Measurements from ENCODE around the gene CD40LG. TPM values are rescaled to one million over a fixed set of nuclear protein-coding genes. Genes with fewer than 3 reads are reported as not detected.

CD40LG gene
- total RNA-seq, 1 donor from 2014 or later = not detected

DNA sequence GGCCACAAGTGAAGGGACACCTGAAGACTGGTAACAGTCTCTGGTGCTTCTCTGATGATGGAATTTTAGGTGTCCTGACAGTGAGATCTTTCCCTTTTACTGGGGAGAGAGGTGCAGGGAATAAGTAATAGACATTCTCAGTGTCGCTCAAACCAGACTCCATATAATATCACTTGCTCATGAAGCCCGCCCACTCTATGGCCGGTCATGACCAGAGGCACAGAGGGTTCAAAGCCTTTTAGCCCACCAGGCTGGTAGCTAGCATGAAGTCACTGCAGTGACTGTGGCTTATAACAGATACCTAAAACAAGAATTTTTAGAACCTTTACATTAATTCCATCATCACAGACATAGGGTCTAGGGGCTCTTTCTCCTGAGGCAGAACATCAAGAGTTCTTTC, 2.9 kb downstream of the CD40LG start:
- Histone ChIP-seq H3K36me3 (ENCODE audit: control insufficient read depth, insufficient read depth, low read length) (no peaks in the 10 kb centered on the region), H3K4me3 (ENCODE audit: low read depth, low read length) (no peak overlapping the region), H3K27me3 (ENCODE audit: control insufficient read depth, insufficient read depth, low read length) (no peaks in the 10 kb centered on the region)
- DNase-seq (ENCODE audit: low read depth) = no peak
- TF ChIP-seq, protein P1, sequence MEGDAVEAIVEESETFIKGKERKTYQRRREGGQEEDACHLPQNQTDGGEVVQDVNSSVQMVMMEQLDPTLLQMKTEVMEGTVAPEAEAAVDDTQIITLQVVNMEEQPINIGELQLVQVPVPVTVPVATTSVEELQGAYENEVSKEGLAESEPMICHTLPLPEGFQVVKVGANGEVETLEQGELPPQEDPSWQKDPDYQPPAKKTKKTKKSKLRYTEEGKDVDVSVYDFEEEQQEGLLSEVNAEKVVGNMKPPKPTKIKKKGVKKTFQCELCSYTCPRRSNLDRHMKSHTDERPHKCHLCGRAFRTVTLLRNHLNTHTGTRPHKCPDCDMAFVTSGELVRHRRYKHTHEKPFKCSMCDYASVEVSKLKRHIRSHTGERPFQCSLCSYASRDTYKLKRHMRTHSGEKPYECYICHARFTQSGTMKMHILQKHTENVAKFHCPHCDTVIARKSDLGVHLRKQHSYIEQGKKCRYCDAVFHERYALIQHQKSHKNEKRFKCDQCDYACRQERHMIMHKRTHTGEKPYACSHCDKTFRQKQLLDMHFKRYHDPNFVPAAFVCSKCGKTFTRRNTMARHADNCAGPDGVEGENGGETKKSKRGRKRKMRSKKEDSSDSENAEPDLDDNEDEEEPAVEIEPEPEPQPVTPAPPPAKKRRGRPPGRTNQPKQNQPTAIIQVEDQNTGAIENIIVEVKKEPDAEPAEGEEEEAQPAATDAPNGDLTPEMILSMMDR (IDR thresholded peaks at IDR 0.05; ENCODE audit: insufficient read depth, low read length, poor library complexity, severe bottlenecking) = no peak

DNA sequence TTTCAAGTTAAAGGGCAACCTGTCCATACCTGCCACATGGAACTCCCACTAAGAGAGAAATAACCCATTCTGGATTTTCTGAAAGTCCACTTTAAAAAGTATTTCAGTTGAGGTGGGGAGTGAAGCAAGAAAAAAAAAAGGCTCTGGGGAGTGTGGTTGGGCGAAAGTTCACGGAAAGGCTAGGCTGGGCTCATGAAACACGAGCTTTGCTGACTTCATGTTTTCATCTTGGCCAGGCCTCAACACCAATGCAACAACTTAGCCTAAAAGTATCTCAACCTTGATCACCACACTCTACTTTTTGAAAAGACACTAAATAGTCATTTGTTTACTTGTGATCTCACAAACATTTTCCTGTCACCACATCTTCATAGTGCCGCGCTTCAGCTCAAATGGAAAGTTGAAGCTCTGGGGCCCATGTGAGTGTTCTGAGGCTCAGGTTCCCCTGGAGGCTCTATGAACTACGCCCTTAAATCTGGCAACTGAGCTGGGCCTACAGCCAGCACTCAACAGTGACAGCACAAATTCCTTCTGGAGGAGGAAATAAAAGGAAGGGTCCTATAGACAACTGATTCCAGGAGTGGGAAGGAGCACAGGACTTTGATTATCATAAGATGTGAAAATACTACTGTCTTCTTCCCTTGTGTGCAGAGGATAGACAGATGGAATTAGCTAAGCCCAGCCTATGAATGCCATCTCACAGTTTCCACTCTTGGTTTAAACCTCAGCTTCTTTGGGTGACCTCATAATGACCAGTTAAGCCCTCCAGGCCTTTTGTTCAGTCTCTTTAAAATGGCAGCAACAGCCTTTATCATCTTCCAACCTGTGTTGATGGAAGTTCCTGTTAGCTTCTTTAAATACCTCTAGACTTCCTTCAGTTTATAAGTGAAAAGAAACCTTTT, 5.1 kb downstream of the CD40LG start:
- Histone ChIP-seq H3K36me3 (ENCODE audit: control insufficient read depth, insufficient read depth, low read length) (no peaks in the 10 kb centered on the region), H3K27me3 (ENCODE audit: control insufficient read depth, insufficient read depth, low read length) (no peaks in the 10 kb centered on the region), H3K4me3 (ENCODE audit: low read depth, low read length) (no peak overlapping the region)
- TF ChIP-seq, protein P1 (IDR thresholded peaks at IDR 0.05; ENCODE audit: insufficient read depth, low read length, poor library complexity, severe bottlenecking) = no peak
- no peak for DNase-seq (ENCODE audit: low read depth)

DNA sequence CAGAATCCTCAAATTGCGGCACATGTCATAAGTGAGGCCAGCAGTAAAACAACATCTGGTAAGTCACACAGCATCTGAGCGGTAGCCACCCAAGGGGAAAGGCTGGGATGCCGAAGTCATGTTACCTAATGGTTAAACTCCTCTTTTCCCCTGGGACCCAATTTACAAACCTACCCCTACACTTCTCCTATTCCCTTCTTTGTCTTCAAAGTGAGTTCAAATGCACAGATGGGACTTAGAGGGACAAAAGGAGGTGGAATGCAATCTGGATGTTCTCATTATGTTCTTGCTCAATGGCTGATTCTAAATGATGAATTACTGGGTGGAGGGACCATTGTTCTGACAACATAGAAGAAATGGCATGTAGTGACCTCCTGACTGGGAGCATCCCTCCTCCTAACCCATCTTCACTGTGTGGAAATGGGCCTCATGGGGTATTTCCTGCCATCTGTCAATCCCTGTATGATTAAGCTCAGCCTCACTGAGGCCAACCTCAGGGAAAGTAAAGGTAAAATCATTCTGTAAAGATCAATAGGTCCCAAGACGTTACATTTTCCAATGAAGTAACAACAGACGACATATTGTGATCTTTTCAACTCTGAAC, 8.5 kb downstream of the CD40LG start:
- Histone ChIP-seq H3K27me3 (ENCODE audit: control insufficient read depth, insufficient read depth, low read length) (no peaks in the 10 kb centered on the region), H3K36me3 (ENCODE audit: control insufficient read depth, insufficient read depth, low read length) (no peaks in the 10 kb centered on the region), H3K4me3 (ENCODE audit: low read depth, low read length) (no peak overlapping the region)
- TF ChIP-seq, protein P1 (IDR thresholded peaks at IDR 0.05; ENCODE audit: insufficient read depth, low read length, poor library complexity, severe bottlenecking) = no peak
- no peak for DNase-seq (ENCODE audit: low read depth)

DNA sequence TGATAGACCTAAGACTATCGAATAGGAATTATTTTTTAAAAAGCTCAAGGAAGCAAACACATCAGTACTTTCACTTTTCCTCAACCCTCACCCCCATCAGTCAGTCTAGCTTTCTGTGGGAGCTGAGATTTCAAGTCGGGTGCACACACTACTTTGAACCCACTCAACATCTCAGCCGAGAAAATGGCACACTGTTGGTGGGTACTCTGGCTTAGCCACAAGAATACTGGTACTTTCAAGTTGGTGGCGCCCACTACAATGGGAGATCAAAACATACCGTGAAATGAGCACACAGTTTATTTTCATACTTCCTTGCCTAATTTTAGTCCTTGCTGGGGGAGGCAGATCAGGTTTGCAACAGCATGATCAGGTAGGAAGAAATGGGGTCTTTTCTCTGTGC, 10.2 kb downstream of the CD40LG start:
- TF ChIP-seq, protein P1 (IDR thresholded peaks at IDR 0.05; ENCODE audit: insufficient read depth, low read length, poor library complexity, severe bottlenecking) = no peak
- DNase-seq (ENCODE audit: low read depth) = no peak
- H3K27me3 ChIP-seq (ENCODE audit: control insufficient read depth, insufficient read depth, low read length) = no peaks in the 10 kb centered on the region
- H3K4me3 ChIP-seq (ENCODE audit: low read depth, low read length) = no peak overlapping the region
- no peaks in the 10 kb centered on the region for H3K36me3 ChIP-seq (ENCODE audit: control insufficient read depth, insufficient read depth, low read length)

DNA sequence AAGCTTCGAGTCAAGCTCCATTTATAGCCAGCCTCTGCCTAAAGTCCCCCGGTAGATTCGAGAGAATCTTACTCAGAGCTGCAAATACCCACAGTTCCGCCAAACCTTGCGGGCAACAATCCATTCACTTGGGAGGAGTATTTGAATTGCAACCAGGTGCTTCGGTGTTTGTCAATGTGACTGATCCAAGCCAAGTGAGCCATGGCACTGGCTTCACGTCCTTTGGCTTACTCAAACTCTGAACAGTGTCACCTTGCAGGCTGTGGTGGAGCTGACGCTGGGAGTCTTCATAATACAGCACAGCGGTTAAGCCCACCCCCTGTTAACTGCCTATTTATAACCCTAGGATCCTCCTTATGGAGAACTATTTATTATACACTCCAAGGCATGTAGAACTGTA, 11.2 kb downstream of the CD40LG start:
- no peaks in the 10 kb centered on the region for H3K27me3 ChIP-seq (ENCODE audit: control insufficient read depth, insufficient read depth, low read length)
- no peaks in the 10 kb centered on the region for H3K36me3 ChIP-seq (ENCODE audit: control insufficient read depth, insufficient read depth, low read length)
- DNase-seq (ENCODE audit: low read depth) = no peak
- H3K4me3 ChIP-seq (ENCODE audit: low read depth, low read length) = no peak overlapping the region
- TF ChIP-seq, protein P1 (IDR thresholded peaks at IDR 0.05; ENCODE audit: insufficient read depth, low read length, poor library complexity, severe bottlenecking) = no peak
